Fibroblast of peridontal ligament (primary cell): Measurements from ENCODE around the gene TYW3.
"Not testable (repeated sequence)": the region's sequence is repeated elsewhere in the genome, so short reads cannot be mapped to it uniquely, and the experiment has no call there.

Experiments used
- DNase-seq: peaks from one replicate; pipeline ENCODE4 v3.0.0-alpha.2; 2010; ENCODE audit errors: extremely low read depth

TYW3 gene

GRCh38 chr1:74731399-74732052 lies 1.4 kb upstream of the TYW3 start:
- no peak for DNase-seq

GRCh38 chr1:74732071-74732946 lies 643 bp upstream of the TYW3 start:
- not testable (repeated sequence) for DNase-seq

GRCh38 chr1:74733604-74734484 lies 892 bp downstream of the TYW3 start:
- DNase-seq: peak; percentile 80

- no peak for DNase-seq
Observed at GRCh38 chr1:74737333-74737732, 4.4 kb downstream of the TYW3 start.

- not testable (repeated sequence) for DNase-seq
Observed at GRCh38 chr1:74740307-74740980, 7.5 kb downstream of the TYW3 start.

GRCh38 chr1:74745247-74745646 lies 12.3 kb downstream of the TYW3 start:
- DNase-seq: not testable (repeated sequence)

- DNase-seq: no peak
Observed at GRCh38 chr1:74748960-74749359, 16.0 kb downstream of the TYW3 start.

- DNase-seq: no peak
Observed at GRCh38 chr1:74753104-74753503, 20.2 kb downstream of the TYW3 start.

- DNase-seq: no peak
Observed at GRCh38 chr1:74755475-74755874, 22.5 kb downstream of the TYW3 start.

- not testable (repeated sequence) for DNase-seq
Observed at GRCh38 chr1:74756650-74757049, 23.7 kb downstream of the TYW3 start.

- no peak for DNase-seq
Observed at GRCh38 chr1:74763807-74764206, 30.9 kb downstream of the TYW3 start.

- peak; percentile 20 for DNase-seq
Observed at GRCh38 chr1:74766579-74766978, 33.6 kb downstream of the TYW3 start.

- DNase-seq: no peak
Observed at GRCh38 chr1:74767490-74767889, 34.5 kb downstream of the TYW3 start.

GRCh38 chr1:74771913-74772515 lies 39.1 kb downstream of the TYW3 start:
- peak; percentile 90 for DNase-seq

- peak; percentile 89 for DNase-seq
Observed at GRCh38 chr1:74772945-74773344, 40.0 kb downstream of the TYW3 start.

GRCh38 chr1:74773582-74773981 lies 40.6 kb downstream of the TYW3 start:
- peak; percentile 69 for DNase-seq

GRCh38 chr1:74775735-74776134 lies 42.8 kb downstream of the TYW3 start:
- peak; percentile 76 for DNase-seq

- no peak for DNase-seq
Observed at GRCh38 chr1:74777525-74777924, 44.6 kb downstream of the TYW3 start.

- DNase-seq: no peak
Observed at GRCh38 chr1:74779750-74780149, 46.8 kb downstream of the TYW3 start.

- DNase-seq: no peak
Observed at GRCh38 chr1:74780594-74780993, 47.6 kb downstream of the TYW3 start.

- no peak for DNase-seq
Observed at GRCh38 chr1:74785944-74786343, 53.0 kb downstream of the TYW3 start.
